ENCODE measurements around the gene SCLT1. TPM values are rescaled to one million over a fixed set of nuclear protein-coding genes. Genes with fewer than 3 reads are reported as not detected.

SCLT1 gene
- total and polyA plus RNA-seq, 2 of the 8 experiments (the other 6 are each of a cell fraction or from before 2014, with no cell fraction given), result 4.8 to 13.1 TPM

DNA sequence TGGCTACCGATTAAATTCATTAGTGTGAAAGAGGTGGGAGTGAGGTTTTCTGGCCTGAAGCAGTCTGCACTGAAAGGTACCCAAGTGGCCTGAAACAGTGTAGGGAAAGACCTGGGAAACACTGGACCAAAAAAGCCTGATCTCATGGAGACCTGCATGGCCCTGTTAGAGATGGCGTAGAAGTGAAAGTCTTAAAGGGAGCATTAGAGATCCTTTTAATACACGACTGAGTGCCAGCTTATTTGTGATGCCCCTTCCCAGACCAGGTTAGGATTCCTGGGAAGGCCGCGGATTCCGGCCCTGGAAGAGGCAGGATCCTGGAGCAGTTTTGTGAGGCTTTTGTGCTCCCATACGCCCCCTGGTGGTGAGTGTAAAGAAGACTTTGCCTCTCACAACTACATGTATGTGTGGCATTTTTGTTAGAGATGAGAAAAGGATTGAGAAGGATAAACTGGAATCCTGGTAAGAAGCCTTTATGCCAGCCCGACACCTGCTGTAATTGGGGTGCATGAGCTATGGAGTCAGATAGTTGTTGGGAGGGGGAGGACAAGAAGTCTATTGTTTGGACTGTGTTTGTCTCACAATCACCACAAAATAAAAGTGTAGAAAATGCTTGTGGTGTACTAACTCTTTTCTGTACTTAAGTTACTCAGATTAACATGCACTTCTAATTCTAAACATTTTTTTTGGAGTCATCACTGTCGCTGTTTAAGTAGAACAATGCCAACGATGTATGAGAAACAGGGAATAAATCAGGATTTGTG is 229.8 kb downstream of the SCLT1 start:
- Histone ChIP-seq H3K23me2 (ENCODE audit: low read depth, low read length) (peaks cover 4% of the 10 kb centered on the region; the same call in 1 of the 2 replicates), H3K4me1 (replicated peaks in 1 of 4; ENCODE audit: control insufficient read depth in 3 of 4, insufficient read depth in 4 of 4, low read length in 3 of 4) (peaks cover 0 to 9% (median 5%) of the 10 kb centered on the region in 4 experiments; a peak in 6 of 7 replicates), H2AK5ac (ENCODE audit: low read depth, low read length) (no peak overlapping the region), H3K9ac (replicated peaks in 1 of 4; ENCODE audit: extremely low read depth in 1 of 4, low read depth in 3 of 4, low read length in 3 of 4) (no peak overlapping the region; a peak in 2 of 7 replicates), H3K23ac (ENCODE audit: insufficient read length) (no peak overlapping the region), H2BK12ac (ENCODE audit: low read depth, low read length) (no peak overlapping the region), H3K9me3 (ENCODE audit: insufficient read depth in 2 of 2, low read depth in 1 of 2, low read length in 1 of 2) (no peaks in the 10 kb centered on the region), H2BK15ac (ENCODE audit: low read length) (no peak overlapping the region), H4K20me1 (replicated peaks in 1 of 2; ENCODE audit: control insufficient read depth in 1 of 2, insufficient read depth in 2 of 2, low read length in 2 of 2) (peaks cover 39 to 40% of the 10 kb centered on the region in 2 experiments), H4K8ac (ENCODE audit: extremely low read depth, insufficient read depth, low read length) (no peak overlapping the region), H3K18ac (ENCODE audit: extremely low read depth, low read length) (no peak overlapping the region), H3K27ac (ENCODE audit: low read depth, low read length) (no peak overlapping the region), H3K36me3 (ENCODE audit: control insufficient read depth in 2 of 4, insufficient read depth in 4 of 4, low read length in 3 of 4) (peaks cover 53 to 99% (median 86%) of the 10 kb centered on the region in 4 experiments), H2BK120ac (replicated peaks; ENCODE audit: low read depth, low read length) (no peak overlapping the region), H4K91ac (replicated peaks; ENCODE audit: insufficient read length, low read length) (no peak overlapping the region), H3K56ac (replicated peaks; ENCODE audit: insufficient read length, low read depth, low read length) (no peak overlapping the region), H3K4me3 (ENCODE audit: extremely low read depth in 1 of 4, insufficient read depth in 2 of 4, low read depth in 3 of 4, low read length in 4 of 4) (no peak overlapping the region), H3K79me1 (ENCODE audit: low read depth, low read length) (peaks cover 13% of the 10 kb centered on the region), H4K5ac (ENCODE audit: insufficient read length, low read depth, low read length) (no peak overlapping the region), H2BK20ac (ENCODE audit: low read length) (no peak overlapping the region), H3K14ac (ENCODE audit: insufficient read length) (no peak overlapping the region), H3K4me2 (ENCODE audit: insufficient read depth in 1 of 2, low read depth in 2 of 2, low read length in 2 of 2) (no peak overlapping the region), H3K79me2 (ENCODE audit: control insufficient read depth in 1 of 2, insufficient read depth in 2 of 2, low read length in 2 of 2) (peaks cover 6 to 73% of the 10 kb centered on the region in 2 experiments), H3K4ac (replicated peaks; ENCODE audit: insufficient read length, low read depth, low read length) (no peak overlapping the region), H2BK5ac (ENCODE audit: low read depth, low read length) (no peak overlapping the region), H2AFZ (ENCODE audit: low read length) (no peak overlapping the region), H3K27me3 (replicated peaks in 1 of 4; ENCODE audit: control insufficient read depth in 3 of 4, extremely low read depth in 1 of 4, insufficient read depth in 3 of 4, low read length in 3 of 4) (no peaks in the 10 kb centered on the region)
- ChIA-PET POLR2A (ENCODE audit: partially characterized antibody) (interaction anchor here (0.6 to 12.5 kb wide), 8 partner anchors 10 to 289 kb away, joined by 3 to 204 read pairs (median 8); no protein-coding TSS in a partner anchor), CTCF (ENCODE audit: partially characterized antibody) (interaction anchor here (0.8 to 2.4 kb wide), 22 partner anchors 9 to 473 kb away, joined by 3 to 11 read pairs (median 4); no protein-coding TSS in a partner anchor)
- 73% methylated on average over 10 of the region's 10 CpGs; no CpG with 5 or more reads in 1 of the 2 experiments for WGBS, 2 experiments (ENCODE audit: extremely low coverage in 1 of 2, insufficient coverage in 1 of 2, insufficient read length in 1 of 2, insufficient replicate concordance in 2 of 2, low coverage in 1 of 2, low lambda C conversion rate in 2 of 2, missing lambda C conversion rate in 1 of 2)
- FAIRE-seq, result peak; percentile 58
- DNase-seq (ENCODE audit: low read depth in 1 of 2, low spot score in 2 of 2), result peak; percentile 57 to 91
- TF ChIP-seq NRF1 (IDR thresholded peaks at IDR 0.05; ENCODE audit: low read depth, low read length) (no peak), EGR1 (IDR thresholded peaks at IDR 0.05; ENCODE audit: borderline replicate concordance, low read depth, low read length) (no peak), RAD21 (IDR thresholded peaks at IDR 0.05 in 1 of 2, conservative IDR thresholded peaks at IDR 0.05 in 1 of 2; ENCODE audit: low read depth in 2 of 2, low read length in 2 of 2) (peak; percentile 65 to 70), PHF8 (conservative IDR thresholded peaks at IDR 0.05; ENCODE audit: low read depth, low read length) (no peak), POLR2A (IDR thresholded peaks at IDR 0.05; ENCODE audit: control extremely low read depth in 1 of 2, low read depth in 2 of 2, low read length in 2 of 2) (peak in 1 of 2 experiments; percentile 66; a peak in 1 of 3 replicates), SIN3A (conservative IDR thresholded peaks at IDR 0.05 in 1 of 2, IDR thresholded peaks at IDR 0.05 in 1 of 2; ENCODE audit: low read depth in 1 of 2, low read length in 2 of 2) (0 out of 4 replicates have a peak, but pooled peaks of 1 of the 2 experiments have one; percentile 35), TEAD4 (IDR thresholded peaks at IDR 0.05; ENCODE audit: low read depth, low read length) (peak; percentile 33; the same call in 1 of the 2 replicates)
- TF ChIP-seq, protein P1, sequence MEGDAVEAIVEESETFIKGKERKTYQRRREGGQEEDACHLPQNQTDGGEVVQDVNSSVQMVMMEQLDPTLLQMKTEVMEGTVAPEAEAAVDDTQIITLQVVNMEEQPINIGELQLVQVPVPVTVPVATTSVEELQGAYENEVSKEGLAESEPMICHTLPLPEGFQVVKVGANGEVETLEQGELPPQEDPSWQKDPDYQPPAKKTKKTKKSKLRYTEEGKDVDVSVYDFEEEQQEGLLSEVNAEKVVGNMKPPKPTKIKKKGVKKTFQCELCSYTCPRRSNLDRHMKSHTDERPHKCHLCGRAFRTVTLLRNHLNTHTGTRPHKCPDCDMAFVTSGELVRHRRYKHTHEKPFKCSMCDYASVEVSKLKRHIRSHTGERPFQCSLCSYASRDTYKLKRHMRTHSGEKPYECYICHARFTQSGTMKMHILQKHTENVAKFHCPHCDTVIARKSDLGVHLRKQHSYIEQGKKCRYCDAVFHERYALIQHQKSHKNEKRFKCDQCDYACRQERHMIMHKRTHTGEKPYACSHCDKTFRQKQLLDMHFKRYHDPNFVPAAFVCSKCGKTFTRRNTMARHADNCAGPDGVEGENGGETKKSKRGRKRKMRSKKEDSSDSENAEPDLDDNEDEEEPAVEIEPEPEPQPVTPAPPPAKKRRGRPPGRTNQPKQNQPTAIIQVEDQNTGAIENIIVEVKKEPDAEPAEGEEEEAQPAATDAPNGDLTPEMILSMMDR (IDR thresholded peaks at IDR 0.05; ENCODE audit: control extremely low read depth in 1 of 3, insufficient read depth in 1 of 3, low read depth in 1 of 3, low read length in 3 of 3), result peak; percentile 34 to 86 (median 65)

Measured in H1 (cell line).